Measurements from ENCODE around the gene SEMA3D. TPM values are rescaled to one million over a fixed set of nuclear protein-coding genes. Genes with fewer than 3 reads are reported as not detected.

The SEMA3D gene
- total and polyA plus RNA-seq, 5 donors = 0.54 to 3.1 (median 2.1) TPM

DNA sequence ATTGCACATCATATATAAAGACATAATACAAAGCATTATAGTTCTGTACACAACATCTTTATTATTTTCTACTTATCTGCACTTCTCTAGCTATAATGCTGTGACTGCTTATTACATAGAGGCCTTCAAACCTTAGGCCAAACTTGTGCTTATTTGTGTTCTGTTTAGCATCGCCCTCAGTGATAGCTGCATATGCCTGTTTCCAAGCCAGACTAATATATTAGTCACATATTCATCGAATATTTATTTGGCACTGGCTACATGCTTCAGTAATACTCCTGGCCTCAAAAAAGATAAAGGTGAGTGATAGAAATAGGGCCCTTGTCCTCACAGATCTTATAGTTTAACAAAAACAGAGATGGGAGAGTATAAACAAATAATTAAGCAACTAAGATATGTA lies 30.2 kb upstream of the SEMA3D start:
- Histone ChIP-seq H3K4me1 (ENCODE audit: control insufficient read depth, insufficient read depth, low read length) (no peaks in the 10 kb centered on the region), H3K4me3 (ENCODE audit: low read length) (no peak overlapping the region), H3K27me3 (ENCODE audit: control insufficient read depth, insufficient read depth) (no peaks in the 10 kb centered on the region), H3K27ac (ENCODE audit: low read length) (no peak overlapping the region), H3K9me3 (ENCODE audit: control insufficient read depth, low read length) (no peaks in the 10 kb centered on the region)
- intact Hi-C loops (cut with DNase I) = no loop called here
- ATAC-seq = no peak
- DNase-seq = no peak
- WGBS = 82% methylated on average over 2 of the region's 2 CpGs

- ATAC-seq (no peak), DNase-seq (no peak)
- Histone ChIP-seq H3K27me3 (ENCODE audit: control insufficient read depth, insufficient read depth) (no peaks in the 10 kb centered on the region), H3K4me1 (ENCODE audit: control insufficient read depth, insufficient read depth, low read length) (no peaks in the 10 kb centered on the region), H3K27ac (ENCODE audit: low read length) (no peak overlapping the region), H3K9me3 (ENCODE audit: control insufficient read depth, low read length) (no peaks in the 10 kb centered on the region), H3K4me3 (ENCODE audit: low read length) (no peak overlapping the region)
- intact Hi-C loops (cut with DNase I) = no loop called here
- WGBS = 94% methylated on average over 1 of the region's 1 CpG
Measured at GRCh38 chr7:85215098-85215497, 28.2 kb upstream of the SEMA3D start.

- 64% methylated on average over 1 of the region's 1 CpG for WGBS
- Histone ChIP-seq H3K4me1 (ENCODE audit: control insufficient read depth, insufficient read depth, low read length) (no peaks in the 10 kb centered on the region), H3K4me3 (ENCODE audit: low read length) (no peak overlapping the region), H3K9me3 (ENCODE audit: control insufficient read depth, low read length) (no peaks in the 10 kb centered on the region), H3K27ac (ENCODE audit: low read length) (no peak overlapping the region), H3K27me3 (ENCODE audit: control insufficient read depth, insufficient read depth) (no peaks in the 10 kb centered on the region)
- DNase-seq (no peak), ATAC-seq (no peak)
- intact Hi-C loops (cut with DNase I) = no loop called here
Measured at GRCh38 chr7:85213500-85213899, 26.6 kb upstream of the SEMA3D start.

GRCh38 chr7:85205754-85206153 lies 18.9 kb upstream of the SEMA3D start:
- Histone ChIP-seq H3K27me3 (ENCODE audit: control insufficient read depth, insufficient read depth) (no peaks in the 10 kb centered on the region), H3K4me1 (ENCODE audit: control insufficient read depth, insufficient read depth, low read length) (no peaks in the 10 kb centered on the region), H3K27ac (ENCODE audit: low read length) (no peak overlapping the region), H3K9me3 (ENCODE audit: control insufficient read depth, low read length) (no peaks in the 10 kb centered on the region), H3K4me3 (ENCODE audit: low read length) (no peak overlapping the region)
- intact Hi-C loops (cut with DNase I) = no loop called here
- WGBS = 54% methylated on average over 2 of the region's 2 CpGs
- ATAC-seq (no peak), DNase-seq (no peak)

DNA sequence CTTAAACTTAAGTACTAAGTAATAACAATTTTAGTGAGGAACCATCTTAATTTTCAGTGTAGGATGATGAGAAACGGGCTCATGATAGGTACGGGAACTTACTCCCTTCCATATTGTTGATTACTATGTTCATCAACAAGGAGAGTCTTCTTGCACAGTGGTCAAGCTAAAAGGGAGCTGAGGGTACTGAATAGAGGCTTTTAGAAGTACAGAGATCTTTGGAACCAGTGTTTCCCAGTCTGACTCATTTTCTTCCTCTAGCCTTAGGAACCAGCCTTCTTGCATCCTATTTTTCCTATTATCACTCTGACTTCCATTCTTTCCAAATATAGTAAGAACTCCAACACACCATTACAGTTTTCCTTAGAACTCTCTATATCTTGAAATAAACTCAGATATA lies 17.6 kb upstream of the SEMA3D start:
- WGBS = 92% methylated on average over 2 of the region's 2 CpGs
- H3K27ac ChIP-seq (ENCODE audit: low read length) = no peak overlapping the region
- H3K9me3 ChIP-seq (ENCODE audit: control insufficient read depth, low read length) = no peaks in the 10 kb centered on the region
- intact Hi-C loops (cut with DNase I) = no loop called here
- H3K27me3 ChIP-seq (ENCODE audit: control insufficient read depth, insufficient read depth) = no peaks in the 10 kb centered on the region
- H3K4me3 ChIP-seq (ENCODE audit: low read length) = no peak overlapping the region
- no peaks in the 10 kb centered on the region for H3K4me1 ChIP-seq (ENCODE audit: control insufficient read depth, insufficient read depth, low read length)
- DNase-seq (no peak), ATAC-seq (no peak)

DNA sequence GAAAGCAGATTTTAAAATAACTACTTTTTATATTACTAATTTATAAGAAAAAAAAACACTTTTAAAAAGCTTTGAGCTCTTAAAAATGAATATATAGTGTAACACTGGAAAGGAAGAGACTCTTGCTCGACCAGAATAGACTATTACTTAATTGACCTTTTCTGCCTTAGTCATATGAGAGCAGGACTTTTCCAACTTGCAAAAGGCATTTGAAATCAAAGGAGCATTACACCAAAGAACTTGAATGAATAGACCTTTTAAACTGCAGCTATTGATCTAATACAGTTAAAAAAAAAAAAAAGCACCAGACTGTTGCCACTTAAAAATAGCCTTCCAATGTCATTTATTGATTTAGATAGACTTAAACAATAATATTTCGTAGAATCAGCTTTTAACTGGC lies 17.2 kb upstream of the SEMA3D start:
- no peaks in the 10 kb centered on the region for H3K27me3 ChIP-seq (ENCODE audit: control insufficient read depth, insufficient read depth)
- WGBS = 75% methylated on average over 2 of the region's 2 CpGs
- no peak overlapping the region for H3K27ac ChIP-seq (ENCODE audit: low read length)
- ATAC-seq (no peak), DNase-seq (no peak)
- intact Hi-C loops (cut with DNase I) = no loop called here
- H3K4me3 ChIP-seq (ENCODE audit: low read length) = no peak overlapping the region
- H3K9me3 ChIP-seq (ENCODE audit: control insufficient read depth, low read length) = no peaks in the 10 kb centered on the region
- H3K4me1 ChIP-seq (ENCODE audit: control insufficient read depth, insufficient read depth, low read length) = no peaks in the 10 kb centered on the region

DNA sequence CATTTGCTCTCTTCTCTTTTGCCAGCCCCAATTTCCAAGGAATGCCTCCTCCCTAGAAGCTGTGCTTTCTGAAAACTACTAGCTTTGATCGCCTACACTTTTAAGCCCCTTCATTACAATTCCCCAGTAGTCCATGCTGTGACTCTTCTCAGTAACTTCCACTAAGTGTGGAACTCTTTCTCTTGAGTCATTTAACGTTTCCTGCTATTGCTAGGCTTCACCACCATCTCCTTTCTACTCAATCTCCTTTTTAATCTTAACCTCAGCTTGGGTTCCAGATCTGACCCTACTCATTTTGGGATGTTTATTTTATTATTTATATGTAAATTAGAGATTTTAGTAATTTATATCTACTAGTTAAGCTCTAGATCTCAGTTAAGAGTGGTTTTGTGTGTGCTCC lies 14.4 kb upstream of the SEMA3D start:
- Histone ChIP-seq H3K4me1 (ENCODE audit: control insufficient read depth, insufficient read depth, low read length) (no peaks in the 10 kb centered on the region), H3K9me3 (ENCODE audit: control insufficient read depth, low read length) (no peaks in the 10 kb centered on the region), H3K27me3 (ENCODE audit: control insufficient read depth, insufficient read depth) (no peaks in the 10 kb centered on the region), H3K27ac (ENCODE audit: low read length) (no peak overlapping the region), H3K4me3 (ENCODE audit: low read length) (no peak overlapping the region)
- intact Hi-C loops (cut with DNase I) = no loop called here
- WGBS = 87% methylated on average over 2 of the region's 2 CpGs
- no peak for ATAC-seq
- DNase-seq = no peak

DNA sequence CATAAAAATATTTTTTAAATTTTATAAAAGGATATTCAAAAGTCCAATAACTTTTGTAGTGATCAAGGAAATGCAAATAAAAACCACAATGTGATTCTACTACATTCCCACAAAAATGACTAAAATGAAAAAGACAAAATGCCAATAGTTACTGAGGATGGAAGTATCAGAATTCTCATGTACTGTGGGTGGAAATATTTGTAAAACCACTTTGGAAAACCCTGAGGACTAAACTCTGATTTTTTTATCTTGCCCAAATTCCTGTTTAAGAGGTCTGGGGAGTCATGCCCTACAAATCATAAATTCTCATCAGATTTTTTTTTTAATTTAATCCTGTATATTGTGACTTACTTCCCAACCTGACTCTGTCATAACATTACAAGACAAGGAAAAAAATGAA lies 9.8 kb upstream of the SEMA3D start:
- H3K4me3 ChIP-seq (ENCODE audit: low read length) = no peak overlapping the region
- intact Hi-C loops (cut with DNase I) = no loop called here
- no peak for DNase-seq
- H3K27me3 ChIP-seq (ENCODE audit: control insufficient read depth, insufficient read depth) = no peaks in the 10 kb centered on the region
- H3K9me3 ChIP-seq (ENCODE audit: control insufficient read depth, low read length) = no peaks in the 10 kb centered on the region
- no peaks in the 10 kb centered on the region for H3K4me1 ChIP-seq (ENCODE audit: control insufficient read depth, insufficient read depth, low read length)
- no peak for ATAC-seq
- H3K27ac ChIP-seq (ENCODE audit: low read length) = no peak overlapping the region

DNA sequence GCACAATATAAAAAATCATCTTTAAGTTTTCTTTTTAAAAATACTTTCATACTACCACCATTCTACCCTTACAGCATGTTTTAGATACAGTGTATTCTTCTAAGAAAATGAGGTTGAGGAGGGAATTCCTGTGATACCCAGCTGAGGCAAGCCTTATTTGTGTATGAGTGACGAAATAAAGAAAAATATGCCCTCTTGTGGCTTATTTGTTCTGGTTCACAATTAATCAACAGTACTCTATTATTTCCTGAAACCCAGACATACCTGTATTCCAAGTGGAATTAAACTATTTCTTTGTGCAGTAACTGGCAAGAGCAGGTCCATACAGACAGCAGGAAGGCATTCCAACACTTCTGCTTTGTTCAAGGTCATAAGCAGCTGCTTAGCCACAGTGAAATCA lies 4.5 kb upstream of the SEMA3D start:
- H3K4me3 ChIP-seq (ENCODE audit: low read length) = no peak overlapping the region
- H3K9me3 ChIP-seq (ENCODE audit: control insufficient read depth, low read length) = no peaks in the 10 kb centered on the region
- no peak overlapping the region for H3K27ac ChIP-seq (ENCODE audit: low read length)
- whole genome bisulfite sequencing = 24% methylated on average over 1 of the region's 1 CpG
- H3K4me1 ChIP-seq (ENCODE audit: control insufficient read depth, insufficient read depth, low read length) = no peaks in the 10 kb centered on the region
- H3K27me3 ChIP-seq (ENCODE audit: control insufficient read depth, insufficient read depth) = no peaks in the 10 kb centered on the region
- no peak for DNase-seq
- no peak for ATAC-seq
- intact Hi-C loops (cut with DNase I) = no loop called here

GRCh38 chr7:85186083-85186520 lies 754 bp downstream of the SEMA3D start:
- Histone ChIP-seq H3K27me3 (ENCODE audit: control insufficient read depth, insufficient read depth) (no peaks in the 10 kb centered on the region), H3K4me3 (ENCODE audit: low read length) (peak overlapping the region; percentile 52), H3K27ac (ENCODE audit: low read length) (no peak overlapping the region), H3K9me3 (ENCODE audit: control insufficient read depth, low read length) (no peaks in the 10 kb centered on the region), H3K4me1 (ENCODE audit: control insufficient read depth, insufficient read depth, low read length) (no peaks in the 10 kb centered on the region)
- under 1% methylated on average over 28 of the region's 28 CpGs for WGBS
- DNase-seq (peak; percentile 47 to 63 (median 61)), ATAC-seq (peak; percentile 72 to 79)
- intact Hi-C loops (cut with DNase I) = loop anchor here in 3 of 4 donors (2.0 to 10.0 kb wide), 2 partner anchors 141 to 143 kb away; no protein-coding TSS in a partner anchor

DNA sequence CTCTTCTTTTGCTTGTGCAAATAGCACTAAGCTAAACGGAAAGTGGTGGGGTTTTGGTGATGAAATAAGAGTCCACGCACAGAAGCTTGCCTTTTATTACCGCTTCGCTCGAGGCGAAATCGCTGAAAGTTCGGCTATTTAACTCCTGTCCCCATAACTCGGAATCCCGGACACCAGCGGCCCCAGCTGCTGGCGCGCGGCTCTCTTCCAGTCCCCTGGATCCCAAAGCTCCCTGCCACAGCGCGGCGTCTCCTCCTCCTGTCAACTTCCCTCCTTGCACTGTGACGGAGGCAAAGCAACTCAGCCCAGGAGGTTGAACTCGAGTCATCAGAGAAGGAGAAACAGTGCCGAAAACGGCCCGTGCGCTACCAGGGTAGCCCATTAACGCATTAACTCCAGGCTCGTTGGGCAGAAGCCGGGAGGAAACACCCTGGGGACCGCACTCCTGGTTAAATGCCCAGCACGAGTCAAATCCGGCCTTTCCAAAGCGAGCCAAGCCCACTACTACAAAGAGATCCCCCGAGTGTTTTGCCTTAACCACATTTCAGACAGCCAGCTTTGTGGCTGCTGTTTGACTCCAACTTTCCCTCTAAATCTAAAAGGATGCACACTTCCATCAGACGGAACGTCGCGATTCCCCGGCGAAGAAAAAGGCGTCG lies 1.3 kb downstream of the SEMA3D start:
- H3K27ac ChIP-seq (ENCODE audit: low read length) = no peak overlapping the region

More for the DNA sequence above, 1.3 kb downstream of the SEMA3D start:
- DNase-seq (peak; percentile 71 to 89 (median 86)), ATAC-seq (peak; percentile 85 to 89)
- WGBS = 1% methylated on average over 39 of the region's 39 CpGs
- Histone ChIP-seq H3K27me3 (ENCODE audit: control insufficient read depth, insufficient read depth) (no peaks in the 10 kb centered on the region), H3K4me1 (ENCODE audit: control insufficient read depth, insufficient read depth, low read length) (no peaks in the 10 kb centered on the region), H3K9me3 (ENCODE audit: control insufficient read depth, low read length) (no peaks in the 10 kb centered on the region), H3K4me3 (ENCODE audit: low read length) (peak overlapping the region; percentile 52)
- intact Hi-C loops (cut with DNase I) = loop anchor here in 3 of 4 donors (2.0 to 10.0 kb wide), 2 partner anchors 141 to 143 kb away; no protein-coding TSS in a partner anchor
